ENCODE results near the gene AMOT. TPM values are rescaled to one million over a fixed set of nuclear protein-coding genes. Genes with fewer than 3 reads are reported as not detected.

The AMOT gene
- total RNA-seq, 1 donor from 2014 or later, result 108 TPM

- DNase-seq (ENCODE audit: low read depth, low spot score), result no peak
- Mint-ChIP-seq H3K4me1 (peaks cover 80% of the 10 kb centered on the region), H3K27ac (ENCODE audit: unreplicated experiment) (peak overlapping the region; percentile 80), H3K27me3 (ENCODE audit: low read depth) (no peaks in the 10 kb centered on the region), H3K9me3 (no peaks in the 10 kb centered on the region), H3K36me3 (ENCODE audit: low read depth) (no peaks in the 10 kb centered on the region), H3K4me3 (peak overlapping the region; percentile 99)
- no peak for TF ChIP-seq CTCF (conservative IDR thresholded peaks at IDR 0.05)
Measured at GRCh38 chrX:112841820-112842157, 1.2 kb upstream of the AMOT start.

- H3K4me1 Mint-ChIP-seq, result peaks cover 81% of the 10 kb centered on the region
- no peak for TF ChIP-seq CTCF (conservative IDR thresholded peaks at IDR 0.05)
- peak overlapping the region; percentile 99 for H3K4me3 Mint-ChIP-seq
- H3K9me3 Mint-ChIP-seq, result no peaks in the 10 kb centered on the region
- peak; percentile 77 for DNase-seq (ENCODE audit: low read depth, low spot score)
- H3K27me3 Mint-ChIP-seq (ENCODE audit: low read depth), result no peaks in the 10 kb centered on the region
- H3K27ac Mint-ChIP-seq (ENCODE audit: unreplicated experiment), result peak overlapping the region; percentile 99
- no peaks in the 10 kb centered on the region for H3K36me3 Mint-ChIP-seq (ENCODE audit: low read depth)
Measured at GRCh38 chrX:112841114-112841819, 636 bp upstream of the AMOT start.

- Mint-ChIP-seq H3K27ac (ENCODE audit: unreplicated experiment) (peak overlapping the region; percentile 5), H3K4me3 (peak overlapping the region; percentile 99), H3K4me1 (peaks cover 73% of the 10 kb centered on the region), H3K27me3 (ENCODE audit: low read depth) (no peaks in the 10 kb centered on the region), H3K9me3 (no peaks in the 10 kb centered on the region), H3K36me3 (ENCODE audit: low read depth) (no peaks in the 10 kb centered on the region)
- DNase-seq (ENCODE audit: low read depth, low spot score), result no peak
- no peak for TF ChIP-seq CTCF (conservative IDR thresholded peaks at IDR 0.05)
Measured at GRCh38 chrX:112839856-112840255, 775 bp downstream of the AMOT start.

GRCh38 chrX:112837531-112837930 is 3.1 kb downstream of the AMOT start:
- Mint-ChIP-seq H3K36me3 (ENCODE audit: low read depth) (no peaks in the 10 kb centered on the region), H3K4me1 (peaks cover 75% of the 10 kb centered on the region), H3K27me3 (ENCODE audit: low read depth) (no peaks in the 10 kb centered on the region), H3K27ac (ENCODE audit: unreplicated experiment) (peak overlapping the region; percentile 60), H3K4me3 (peak overlapping the region; percentile 99), H3K9me3 (no peaks in the 10 kb centered on the region)
- TF ChIP-seq CTCF (conservative IDR thresholded peaks at IDR 0.05), result no peak
- no peak for DNase-seq (ENCODE audit: low read depth, low spot score)

- Mint-ChIP-seq H3K4me1 (peaks cover 61% of the 10 kb centered on the region), H3K27ac (ENCODE audit: unreplicated experiment) (no peak overlapping the region), H3K4me3 (no peak overlapping the region), H3K9me3 (no peaks in the 10 kb centered on the region), H3K27me3 (ENCODE audit: low read depth) (no peaks in the 10 kb centered on the region), H3K36me3 (ENCODE audit: low read depth) (peaks cover 4% of the 10 kb centered on the region)
- TF ChIP-seq CTCF (conservative IDR thresholded peaks at IDR 0.05), result no peak
- no peak for DNase-seq (ENCODE audit: low read depth, low spot score)
Measured at GRCh38 chrX:112835019-112835418, 5.6 kb downstream of the AMOT start.
